Measurements from ENCODE around the gene BRD7.

BRD7 gene

DNA sequence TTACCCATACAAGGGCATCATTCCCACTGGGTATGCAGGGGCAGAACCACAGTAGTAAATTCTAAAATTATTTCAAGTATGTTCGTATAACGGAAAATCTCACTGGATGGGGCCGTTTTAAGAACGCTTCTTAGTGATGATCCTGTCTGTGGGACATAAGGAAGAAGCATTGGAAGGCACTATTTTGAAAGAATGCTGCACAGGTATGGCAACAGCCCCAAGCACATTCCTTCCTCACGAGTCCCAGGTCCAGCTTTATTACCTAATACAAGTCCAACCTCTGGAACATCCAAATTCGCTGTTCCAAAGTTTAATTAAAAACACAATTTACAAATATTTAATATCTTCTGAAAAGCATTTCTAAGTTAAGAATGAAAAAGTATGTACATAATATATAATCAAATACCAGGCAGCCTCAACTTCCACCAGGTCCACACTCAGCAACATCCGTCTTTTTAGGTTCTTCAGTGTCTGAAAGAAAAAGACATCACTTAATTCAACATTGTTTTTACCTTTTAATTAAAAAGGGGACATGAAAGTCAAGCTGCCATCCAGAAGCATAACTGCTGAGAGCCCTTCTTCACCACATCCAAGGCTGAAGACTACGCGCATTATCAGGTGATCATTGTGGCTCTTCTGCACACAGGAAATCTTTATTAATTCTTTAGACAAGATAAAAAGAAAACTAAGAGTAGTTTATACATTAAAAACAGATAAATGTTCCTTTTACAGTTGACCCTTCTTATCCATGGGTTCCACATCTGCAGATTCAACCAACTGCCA lies 49.8 kb downstream of the BRD7 start:
- no peak for DNase-seq

DNA sequence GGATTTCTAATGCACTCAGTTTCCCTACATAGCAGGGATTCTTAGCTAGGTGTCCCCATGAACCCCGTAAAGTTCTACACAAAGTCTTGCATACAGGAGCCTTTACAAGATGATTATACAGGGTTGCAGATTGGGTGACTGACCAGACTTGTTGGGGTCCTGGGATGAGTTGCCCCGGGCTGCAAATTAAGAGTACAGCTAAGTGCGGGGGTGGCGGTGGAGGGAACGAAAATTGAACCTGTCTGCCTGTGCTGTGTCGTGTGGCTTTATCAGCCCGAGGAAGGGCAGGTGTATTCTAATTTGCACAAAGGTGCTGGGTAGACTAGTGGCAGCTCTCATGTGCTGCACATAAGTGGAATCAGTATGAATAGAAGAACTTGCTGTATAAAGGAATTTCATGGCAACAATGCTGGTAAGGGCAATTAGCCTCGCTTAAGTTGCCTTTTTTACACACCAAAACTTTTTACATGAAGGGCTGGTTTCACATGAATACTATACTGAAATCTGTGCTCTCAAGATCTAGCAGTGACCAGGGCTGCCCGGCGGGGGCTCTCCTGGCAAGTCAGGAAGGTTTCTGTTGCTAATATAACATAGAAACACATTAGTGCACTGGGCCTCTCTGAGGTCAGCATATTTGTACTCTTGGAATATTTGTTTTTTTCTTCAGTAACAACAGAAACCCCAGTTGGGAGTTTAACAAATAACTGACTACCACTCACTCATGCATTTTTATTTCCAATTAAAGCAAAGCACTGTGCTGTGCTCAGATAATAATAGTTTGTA lies 51.7 kb downstream of the BRD7 start:
- no peak for DNase-seq

DNA sequence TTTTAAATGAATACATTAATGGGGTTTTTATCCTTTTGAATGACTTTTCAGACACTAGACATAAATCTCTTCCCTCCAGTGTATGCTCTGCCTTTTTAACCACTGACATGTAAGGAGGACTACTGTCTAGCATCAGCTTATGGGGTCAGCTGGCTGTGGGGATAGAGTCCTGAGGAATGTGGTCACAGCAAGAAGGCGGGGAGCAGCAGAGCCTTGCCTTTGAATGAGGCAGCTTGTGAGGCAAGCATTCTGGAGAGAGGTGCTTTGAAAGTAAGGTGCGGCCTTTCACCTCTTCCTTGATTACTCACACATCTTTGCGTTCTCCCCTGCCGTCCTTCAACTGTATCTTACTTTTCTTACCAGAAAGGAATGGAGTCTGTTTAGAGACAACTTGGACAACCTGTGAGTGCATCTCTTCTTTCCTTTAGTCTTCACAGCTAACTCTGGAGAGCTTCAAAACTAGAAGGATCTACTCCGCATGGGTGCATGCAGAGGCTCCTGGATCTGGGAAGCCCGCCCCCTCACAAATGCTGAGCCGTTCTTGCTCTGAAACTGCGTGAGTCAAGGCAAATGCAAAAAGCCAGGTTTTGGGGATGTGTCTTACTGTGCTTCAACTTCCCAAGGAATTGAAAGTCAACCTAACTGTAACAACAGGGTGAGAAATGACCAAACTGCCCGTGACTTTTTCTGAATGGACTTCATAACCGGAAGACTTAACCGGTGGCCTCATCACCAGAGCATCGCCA lies 52.5 kb downstream of the BRD7 start:
- no peak for DNase-seq

DNA sequence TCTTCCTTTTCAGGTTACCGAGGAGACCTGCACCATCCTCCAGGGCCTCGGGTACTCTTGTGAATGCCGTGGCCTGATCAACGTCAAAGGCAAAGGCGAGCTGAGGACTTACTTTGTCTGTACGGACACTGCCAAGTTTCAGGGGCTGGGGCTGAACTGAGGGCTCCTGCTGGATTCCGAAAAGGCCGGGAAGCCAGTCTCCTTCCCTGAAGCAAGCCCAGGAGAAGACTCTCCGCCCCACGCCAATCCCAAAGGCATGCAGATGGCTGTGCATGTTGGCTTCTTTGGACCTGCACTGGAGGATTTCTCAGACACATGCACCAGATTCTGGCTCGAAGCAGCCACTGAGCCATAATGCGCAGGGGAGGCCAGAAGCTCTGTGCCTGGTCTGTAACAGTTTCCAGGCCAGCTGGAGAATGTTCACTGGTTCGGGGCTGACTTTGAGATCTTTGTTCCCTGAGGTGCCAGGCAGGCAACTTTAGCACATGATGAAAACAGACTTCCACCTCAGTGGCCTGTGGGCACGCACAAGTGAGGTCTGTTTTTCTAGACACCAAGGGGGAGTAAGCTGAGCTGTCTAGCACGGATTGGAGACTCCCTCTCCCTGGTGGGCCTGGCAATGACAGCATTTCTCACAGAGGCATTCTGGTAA lies 53.3 kb downstream of the BRD7 start:
- no peak for DNase-seq

DNA sequence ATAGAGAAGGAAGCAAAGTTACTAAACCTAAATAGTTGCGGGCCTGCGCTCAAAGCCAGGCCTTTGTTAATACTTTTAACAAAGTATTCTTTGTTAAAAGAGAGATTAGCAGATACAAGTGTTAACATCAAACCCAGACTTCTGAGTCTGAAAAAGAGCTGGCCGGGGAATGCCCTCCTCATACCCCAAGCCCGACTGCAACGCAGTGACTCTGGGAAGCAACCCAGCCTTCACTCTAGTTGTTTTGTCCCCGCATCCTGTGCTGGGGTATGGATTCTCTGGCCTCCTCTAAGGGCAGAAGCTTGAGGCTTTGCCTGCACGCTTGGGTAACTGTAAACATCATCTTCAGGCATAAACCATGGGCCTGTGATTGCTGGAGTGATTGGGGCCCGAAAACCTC lies 54.1 kb downstream of the BRD7 start:
- no peak for DNase-seq

DNA sequence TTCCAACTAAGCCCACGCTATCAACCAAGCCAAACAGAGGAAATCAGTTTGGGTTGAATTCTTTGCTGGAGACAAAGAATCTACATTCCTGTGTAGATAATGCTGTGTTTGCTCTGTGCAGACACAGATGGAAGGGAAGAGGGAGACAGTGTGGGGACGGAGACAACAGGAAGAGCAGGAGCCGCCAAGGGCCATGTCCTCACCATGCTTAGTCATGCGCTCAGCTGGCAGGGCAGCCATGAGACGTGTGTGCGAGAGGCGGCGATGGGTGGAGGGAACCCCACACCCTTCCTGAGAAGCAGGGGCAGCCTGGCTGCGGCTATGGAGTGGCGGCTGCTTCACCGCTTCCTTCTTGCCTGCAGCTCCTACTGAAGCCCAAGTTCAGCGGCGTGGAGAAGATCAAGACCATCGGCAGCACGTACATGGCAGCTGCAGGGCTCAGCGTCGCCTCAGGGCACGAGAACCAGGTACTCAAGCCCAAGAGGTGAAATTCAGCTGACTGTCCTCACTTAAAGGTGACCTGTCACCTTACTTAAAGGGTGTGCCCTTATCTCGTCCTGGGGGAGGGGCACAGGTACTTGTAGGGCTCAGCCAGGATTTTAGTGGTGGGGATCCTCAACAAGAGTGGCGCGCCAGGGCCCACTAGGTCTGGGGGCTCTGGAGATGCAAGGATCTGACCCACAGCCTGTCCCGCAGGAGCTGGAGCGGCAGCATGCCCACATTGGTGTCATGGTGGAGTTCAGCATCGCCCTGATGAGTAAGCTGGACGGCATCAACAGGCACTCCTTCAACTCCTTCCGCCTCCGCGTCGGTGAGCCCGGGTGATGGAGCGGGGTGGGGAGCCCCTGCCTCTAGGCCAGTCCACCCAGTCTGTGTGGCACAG lies 55.0 kb downstream of the BRD7 start:
- no peak for DNase-seq

DNA sequence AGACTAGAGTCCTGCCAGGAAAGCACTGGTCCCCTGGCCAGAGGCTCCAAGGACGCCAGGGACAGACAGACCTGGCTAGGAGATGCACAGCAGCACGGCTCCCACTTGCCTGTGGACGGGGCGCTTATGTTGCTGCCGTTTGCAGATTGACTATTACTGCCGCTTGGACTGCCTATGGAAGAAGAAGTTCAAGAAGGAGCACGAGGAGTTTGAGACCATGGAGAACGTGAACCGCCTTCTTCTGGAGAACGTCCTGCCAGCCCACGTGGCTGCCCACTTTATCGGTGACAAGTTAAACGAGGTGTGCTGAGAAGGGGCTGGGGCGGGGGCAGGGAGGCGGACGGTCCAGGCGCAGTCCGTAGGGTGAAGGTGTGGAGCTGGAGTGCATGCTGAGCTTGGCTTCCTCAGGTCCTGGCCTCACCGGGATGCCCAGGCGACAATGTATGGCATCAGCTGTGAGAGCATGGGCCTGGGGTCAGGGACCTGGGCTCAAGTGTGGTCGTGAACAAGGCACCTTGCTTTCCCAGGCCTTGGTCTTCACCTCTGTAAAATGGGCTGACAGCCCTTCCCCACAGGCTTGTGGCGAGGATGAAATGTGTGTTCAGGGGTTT lies 56.8 kb downstream of the BRD7 start:
- no peak for DNase-seq

DNA sequence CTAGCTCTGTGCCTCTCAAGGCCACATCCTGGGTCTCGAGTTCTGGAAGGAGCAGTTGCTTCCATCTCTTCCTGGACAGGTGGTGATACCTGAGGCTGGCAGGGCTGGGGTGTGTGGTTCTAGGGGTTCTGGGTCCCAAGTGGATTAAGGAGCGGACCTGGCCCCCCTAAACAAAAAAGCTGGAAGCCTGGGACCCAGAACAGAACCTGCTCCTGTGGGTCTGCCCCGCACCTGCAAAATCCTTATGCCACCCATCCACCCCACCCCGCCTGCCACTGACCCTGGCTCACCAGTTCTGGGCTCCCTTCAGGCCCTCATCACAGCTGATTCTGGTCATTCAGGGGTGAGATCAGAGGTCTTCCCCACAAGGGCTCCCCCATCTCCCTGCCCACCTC lies 57.7 kb downstream of the BRD7 start:
- DNase-seq, result no peak

DNA sequence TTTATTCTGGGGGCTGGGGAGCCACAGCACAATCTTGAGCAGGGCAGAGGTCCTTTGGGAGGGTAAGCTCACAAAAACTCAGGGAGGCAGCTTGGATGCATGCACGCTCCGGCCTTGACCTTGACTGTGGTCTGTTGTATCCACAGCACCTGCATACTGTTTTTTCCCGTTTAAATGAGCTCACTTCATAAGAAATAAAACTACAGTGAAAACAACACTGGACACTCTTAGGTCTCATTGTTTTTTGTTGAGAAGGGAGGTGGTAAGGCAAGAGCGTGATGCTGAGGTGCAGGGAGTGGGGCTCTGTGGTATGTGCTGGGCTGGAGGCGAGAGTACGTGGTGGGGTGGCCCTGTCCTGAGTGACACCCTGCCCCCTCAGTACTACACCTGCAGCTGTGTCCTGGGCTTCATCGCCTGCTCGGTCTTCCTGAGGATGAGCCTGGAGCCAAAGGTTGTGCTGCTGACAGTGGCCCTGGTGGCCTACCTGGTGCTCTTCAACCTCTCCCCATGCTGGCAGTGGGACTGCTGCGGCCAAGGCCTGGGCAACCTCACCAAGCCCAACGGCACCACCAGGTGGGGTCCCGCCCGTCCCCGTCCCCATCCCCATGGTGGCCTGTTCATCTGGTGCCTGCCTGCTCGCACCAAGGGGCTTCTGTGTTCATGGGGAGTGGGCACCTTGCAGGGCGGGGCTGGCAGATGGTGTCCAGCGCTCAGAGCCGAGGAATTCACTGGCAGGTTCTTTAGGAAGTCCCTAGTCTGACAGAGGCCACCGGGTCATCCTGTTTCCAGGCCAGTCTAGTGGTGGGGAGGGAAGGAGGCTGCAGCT lies 58.3 kb downstream of the BRD7 start:
- no peak for DNase-seq

DNA sequence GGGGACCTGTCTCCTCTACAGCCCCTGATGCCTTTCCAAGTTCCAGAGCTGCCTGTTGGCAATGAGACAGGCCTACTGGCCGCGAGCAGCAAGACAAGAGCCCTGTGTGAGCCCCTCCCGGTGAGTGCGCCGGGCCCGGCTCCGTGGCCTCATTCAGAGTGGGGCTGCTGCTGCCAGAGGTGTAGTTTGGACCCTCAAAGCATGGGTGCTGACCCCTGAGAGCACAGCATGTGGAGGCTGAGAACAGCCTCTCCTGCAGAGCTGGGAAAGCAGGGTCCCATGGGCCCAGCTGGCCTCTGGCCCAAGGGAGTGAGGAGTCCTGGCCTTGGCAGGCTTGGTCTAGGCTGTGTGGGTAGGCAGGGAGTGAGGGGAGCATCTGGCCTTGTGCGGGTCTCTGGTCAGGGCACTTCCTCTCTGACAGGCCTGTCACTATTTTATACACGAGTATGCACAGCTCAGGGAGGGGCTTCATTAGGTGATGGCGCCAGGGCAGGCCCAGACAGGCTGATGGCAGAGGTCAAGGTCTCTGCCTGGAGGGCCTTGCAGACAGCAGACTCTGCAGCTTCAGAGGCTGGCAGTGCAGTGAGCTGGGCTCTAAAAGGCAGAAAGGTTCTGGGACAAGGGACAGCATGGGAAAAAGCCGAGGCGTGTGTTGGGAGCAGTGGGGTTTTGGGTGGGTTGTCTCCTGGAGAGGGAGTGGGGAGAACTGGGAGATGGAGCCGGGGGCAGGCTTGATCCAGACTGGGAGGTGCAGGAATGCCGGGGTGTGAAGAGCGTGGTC lies 59.1 kb downstream of the BRD7 start:
- no peak for DNase-seq

DNA sequence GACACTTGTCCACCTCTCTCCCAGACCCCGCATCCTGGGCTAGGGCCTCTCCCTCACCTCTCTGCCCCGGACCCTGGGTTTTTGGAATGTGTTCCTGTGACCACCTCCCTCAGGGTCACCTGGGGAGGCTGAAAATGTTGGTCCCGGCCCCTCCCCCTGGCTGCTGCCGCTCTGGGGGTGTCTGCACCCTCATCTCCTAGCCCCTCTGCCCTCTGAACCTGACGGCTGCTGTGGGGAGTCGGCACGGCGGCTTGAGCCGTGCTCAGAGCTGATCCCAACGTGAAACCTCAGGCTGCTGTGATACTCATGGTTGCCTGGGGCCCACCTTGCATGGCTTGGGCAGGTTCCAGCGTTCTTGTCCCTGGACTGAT lies 59.6 kb downstream of the BRD7 start:
- DNase-seq, result no peak

DNA sequence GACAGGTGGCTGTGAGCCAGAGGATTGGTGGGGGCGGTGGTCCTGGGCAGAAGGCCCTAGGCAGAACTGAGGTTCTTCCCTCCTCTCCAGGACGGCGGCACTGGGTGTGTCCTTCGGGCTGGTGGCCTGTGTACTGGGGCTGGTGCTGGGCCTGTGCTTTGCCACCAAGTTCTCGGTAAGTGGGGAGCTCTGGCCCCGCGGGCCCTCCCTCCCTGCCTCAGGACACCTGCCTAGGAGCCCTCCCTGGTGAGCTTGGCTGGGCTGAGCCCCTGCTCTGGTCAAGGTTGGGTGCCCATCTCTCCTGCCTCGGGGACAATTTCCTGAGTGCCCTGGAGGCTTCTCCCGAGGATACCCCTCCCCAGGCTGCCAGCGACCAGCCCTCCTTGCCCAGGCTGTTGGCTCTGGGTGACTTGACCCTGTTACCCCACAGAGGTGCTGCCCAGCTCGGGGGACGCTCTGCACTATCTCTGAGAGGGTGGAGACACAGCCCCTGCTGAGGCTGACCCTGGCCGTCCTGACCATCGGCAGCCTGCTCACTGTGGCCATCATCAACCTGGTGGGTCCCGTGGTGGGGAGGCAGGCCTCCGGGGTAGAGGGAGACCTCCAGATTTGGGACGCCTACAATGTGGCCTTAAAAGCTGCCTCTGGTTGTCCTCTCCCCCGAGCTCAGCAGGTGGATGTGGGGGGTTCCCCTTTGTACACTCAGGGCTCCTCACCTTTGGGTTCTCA lies 60.4 kb downstream of the BRD7 start:
- no peak for DNase-seq

DNA sequence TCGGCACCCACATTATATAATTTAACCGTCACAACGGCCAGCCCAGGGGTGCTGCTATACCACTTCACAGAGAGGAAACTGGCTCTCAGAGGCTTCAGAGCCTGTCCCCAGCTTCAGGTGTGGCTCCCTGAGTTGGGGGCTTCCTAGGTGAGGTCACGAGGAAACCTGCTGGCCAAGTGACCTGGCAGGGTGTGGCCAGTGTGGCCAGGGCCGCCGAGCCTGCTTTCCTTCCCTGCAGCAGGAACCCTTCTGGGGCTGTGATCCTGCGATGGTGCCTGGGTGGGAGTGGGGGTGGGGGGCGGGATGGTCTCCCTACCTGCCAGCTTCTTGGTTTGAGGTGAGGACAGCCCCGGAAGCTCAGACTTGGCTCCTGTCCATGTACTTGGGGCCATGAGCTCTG lies 62.5 kb downstream of the BRD7 start:
- no peak for DNase-seq

DNA sequence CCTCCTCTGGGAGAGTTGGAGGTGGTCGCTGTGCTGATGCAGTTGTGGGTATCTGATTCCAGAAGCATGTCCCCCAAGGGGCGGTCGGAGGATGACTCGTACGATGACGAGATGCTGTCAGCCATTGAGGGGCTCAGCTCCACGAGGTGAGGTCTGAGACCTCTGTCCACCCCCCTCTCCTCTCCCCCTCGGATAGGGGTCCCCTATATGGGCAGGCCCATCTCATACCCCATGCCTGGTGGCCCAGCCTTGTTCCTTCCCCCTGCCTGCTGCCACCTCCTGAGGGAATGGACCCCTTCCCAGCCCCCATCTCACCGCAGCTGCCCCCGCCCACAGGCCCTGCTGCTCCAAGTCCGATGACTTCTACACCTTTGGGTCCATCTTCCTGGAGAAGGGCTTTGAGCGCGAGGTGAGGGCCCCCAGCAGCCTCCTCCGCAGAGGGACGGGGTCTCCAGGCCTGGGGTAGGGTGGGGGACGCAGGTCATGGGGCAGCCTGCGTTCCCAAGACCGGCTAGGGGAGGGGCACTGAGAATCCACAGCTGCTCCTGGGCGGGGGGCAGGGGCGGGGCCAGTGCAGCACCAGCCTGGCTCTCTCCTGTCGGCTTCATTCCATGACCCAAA lies 63.2 kb downstream of the BRD7 start:
- no peak for DNase-seq

DNA sequence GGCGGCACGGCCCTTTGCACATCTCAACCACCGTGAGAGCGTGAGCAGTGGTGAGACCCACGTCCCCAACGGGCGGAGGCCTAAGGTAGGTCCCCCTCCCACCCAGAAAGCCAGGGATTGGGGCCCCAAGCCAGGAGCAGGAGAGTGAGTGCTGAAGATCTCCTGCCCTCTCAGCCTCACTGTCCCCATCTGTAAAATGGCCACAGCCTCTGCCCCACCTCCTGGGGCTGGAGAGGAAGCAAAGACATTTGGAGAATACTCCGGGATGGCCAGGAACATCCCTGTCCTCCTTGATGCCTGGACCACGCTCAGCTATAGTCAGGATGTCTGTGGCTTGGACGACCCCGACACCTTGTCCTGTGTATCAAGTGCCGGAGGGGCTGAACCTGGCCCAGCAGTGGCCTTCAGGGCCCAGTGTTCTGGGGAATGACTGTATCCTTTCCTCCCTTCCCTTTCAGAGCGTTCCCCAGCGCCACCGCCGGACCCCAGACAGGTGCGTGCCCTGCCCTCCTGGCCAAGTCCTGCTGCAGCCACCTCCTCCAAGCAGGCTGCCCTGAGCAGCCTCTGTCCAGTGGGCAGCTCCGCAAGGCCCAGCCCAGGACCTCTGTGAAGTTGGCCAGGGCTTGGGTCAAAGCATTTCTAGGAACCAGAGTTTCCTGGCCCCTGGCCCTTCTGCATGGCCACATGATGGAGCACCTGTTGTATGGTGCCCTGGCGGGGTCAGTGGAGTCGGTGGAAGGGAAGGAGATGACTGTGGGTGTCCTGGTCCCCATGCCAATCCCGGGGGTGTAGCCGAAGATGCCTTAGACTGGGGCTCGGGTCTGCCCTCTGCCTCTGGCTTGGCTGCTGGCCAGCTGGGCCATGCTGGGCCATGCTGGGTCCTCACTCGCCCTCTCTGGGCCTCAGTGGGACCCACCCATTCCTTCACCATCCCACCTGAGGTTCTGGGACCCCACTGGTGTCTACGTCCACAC lies 64.0 kb downstream of the BRD7 start:
- no peak for DNase-seq

DNA sequence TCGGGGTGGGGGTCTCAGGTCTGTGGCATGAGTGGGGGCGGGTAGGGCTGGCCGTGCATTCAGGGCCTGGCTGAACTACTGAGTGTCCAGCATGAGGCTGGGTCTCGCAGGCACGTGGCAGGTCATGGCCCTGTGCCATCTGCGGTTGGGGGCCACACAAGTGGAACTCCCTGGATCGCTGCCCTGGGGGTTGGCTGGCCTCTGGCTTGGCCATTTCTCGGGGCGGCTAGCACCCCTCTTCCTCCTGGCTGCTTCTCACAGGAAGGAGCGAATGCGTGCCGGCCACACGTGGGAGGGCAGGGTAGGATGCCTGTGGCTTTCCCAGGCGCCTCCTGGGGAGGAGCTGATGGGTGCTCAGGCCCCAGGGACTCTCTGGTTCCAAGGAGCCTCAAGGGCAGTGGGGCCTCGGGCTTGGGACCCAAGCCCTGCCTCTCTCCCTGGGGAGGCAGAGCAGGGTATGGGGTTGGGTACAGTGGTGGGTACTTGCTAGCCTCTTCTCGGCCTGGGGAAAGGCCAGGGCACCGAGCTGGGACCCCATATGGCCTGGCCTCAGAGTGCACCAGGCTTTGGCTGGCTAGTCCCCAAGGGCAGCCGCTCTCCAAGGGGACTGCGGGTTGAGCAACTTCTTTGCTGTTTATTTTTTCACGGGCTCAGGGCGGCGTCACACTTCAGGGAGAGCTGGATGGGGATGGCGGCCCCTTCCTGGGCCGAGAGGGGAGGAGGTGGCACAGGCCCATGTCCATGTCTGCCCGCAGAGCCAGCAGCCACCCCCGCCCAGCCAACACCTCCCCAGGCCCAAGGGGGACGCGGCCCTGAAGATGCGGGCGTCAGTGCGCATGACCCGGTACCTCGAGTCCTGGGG lies 65.0 kb downstream of the BRD7 start:
- no peak for DNase-seq
